ENCODE measurements around the gene TRAF2. TPM values are rescaled to one million over a fixed set of nuclear protein-coding genes. Genes with fewer than 3 reads are reported as not detected.

The TRAF2 gene
- total RNA-seq, 6 experiments from 2014 or later = 5.8 to 8.8 (median 7.1) TPM

- H3K4me3 ChIP-seq = peak overlapping the region; percentile 61 to 84 (median 65)
- TF ChIP-seq CTCF (IDR thresholded peaks at IDR 0.05) (no peak), POLR2A (IDR thresholded peaks at IDR 0.05) (no peak)
- WGBS (ENCODE audit: insufficient coverage, low coverage, low lambda C conversion rate, missing lambda C conversion rate) = 1% methylated on average over 18 of the region's 53 CpGs
- no peaks in the 10 kb centered on the region for H3K9me3 ChIP-seq
- H3K27ac ChIP-seq = peak overlapping the region; percentile 81 to 88 (median 85)
- intact Hi-C loops (cut with DNase I) = loop anchor here in 1 of 2 donors (5.0 kb wide), 1 partner anchor 184 kb away; the partner anchor contains the start of gene FUT7
- peak; percentile 1 to 14 (median 10) for ATAC-seq
- peak in 1 of 3 donors; percentile 66 for DNase-seq
- H3K27me3 ChIP-seq = no peaks in the 10 kb centered on the region
- peaks cover 0 to 4% (median 0%) of the 10 kb centered on the region in 4 donors for H3K36me3 ChIP-seq
- H3K4me1 ChIP-seq = peaks cover 0 to 31% (median 15%) of the 10 kb centered on the region in 4 donors
Observed at GRCh38 chr9:136848393-136849037, 37.8 kb upstream of the TRAF2 start.

- H3K4me3 ChIP-seq = peak within 1 kb of the TSS; percentile 61 to 84 (median 65)
- H3K27ac ChIP-seq = peak within 1 kb of the TSS; percentile 81 to 88 (median 85)
- TF ChIP-seq CTCF (IDR thresholded peaks at IDR 0.05) (no peak), POLR2A (IDR thresholded peaks at IDR 0.05) (peak; percentile 80)
- no peaks in the 10 kb centered on the region for H3K9me3 ChIP-seq
- no CpG with 5 or more reads among the region's 77 CpGs for WGBS (ENCODE audit: insufficient coverage, low coverage, low lambda C conversion rate, missing lambda C conversion rate)
- peaks cover 0 to 4% (median 0%) of the 10 kb centered on the region in 4 donors for H3K36me3 ChIP-seq
- intact Hi-C loops (cut with DNase I) = loop anchor here in 1 of 2 donors (5.0 kb wide), 1 partner anchor 183 kb away; the partner anchor contains the start of gene FUT7
- peak; percentile 98 to 99 (median 99) for DNase-seq
- H3K27me3 ChIP-seq = no peaks in the 10 kb centered on the region
- peak; percentile 74 to 81 (median 80) for ATAC-seq
- peaks cover 0 to 29% (median 15%) of the 10 kb centered on the region in 4 donors for H3K4me1 ChIP-seq
Observed at GRCh38 chr9:136849038-136849959, 37.0 kb upstream of the TRAF2 start, which contains the start of gene PHPT1. Gene PHPT1 (plus strand): TSS chr9:136849409. CDS start chr9:136849431, 22 bp downstream.

- no peaks in the 10 kb centered on the region for H3K27me3 ChIP-seq
- H3K4me1 ChIP-seq = peaks cover 0 to 29% (median 15%) of the 10 kb centered on the region in 4 donors
- H3K4me3 ChIP-seq = peak overlapping the region; percentile 61 to 84 (median 65)
- 30% methylated on average over 5 of the region's 43 CpGs for WGBS (ENCODE audit: insufficient coverage, low coverage, low lambda C conversion rate, missing lambda C conversion rate)
- TF ChIP-seq CTCF (IDR thresholded peaks at IDR 0.05) (no peak), POLR2A (IDR thresholded peaks at IDR 0.05) (no peak)
- peaks cover 0 to 4% (median 0%) of the 10 kb centered on the region in 4 donors for H3K36me3 ChIP-seq
- H3K27ac ChIP-seq = peak overlapping the region; percentile 37 to 88 (median 42)
- intact Hi-C loops (cut with DNase I) = loop anchor here in 1 of 2 donors (5.0 kb wide), 1 partner anchor 182 kb away; the partner anchor contains the start of gene FUT7
- no peaks in the 10 kb centered on the region for H3K9me3 ChIP-seq
- peak in 1 of 3 donors; percentile 44 for DNase-seq
- no peak for ATAC-seq
Observed at GRCh38 chr9:136849960-136850865, 36.1 kb upstream of the TRAF2 start.

Data from right lobe of liver (tissue), 6 donors.